Measurements from ENCODE around the gene C9orf72. TPM values are rescaled to one million over a fixed set of nuclear protein-coding genes. Genes with fewer than 3 reads are reported as not detected.
"Not testable (repeated sequence)": the region's sequence is repeated elsewhere in the genome, so short reads cannot be mapped to it uniquely, and the experiment has no call there.

Gene C9orf72
- total RNA-seq: 1 to 10 TPM; 7.0 to 7.3 TPM

GRCh38 chr9:27572918-27573633 is at the start of gene C9orf72:
Gene C9orf72, minus strand, starts transcription at chr9:27573481. Its CDS starts 6,361 bp downstream, at chr9:27567120.
- peaks cover 25% of the 10 kb centered on the region for H3K4me1 Mint-ChIP-seq (ENCODE audit: low read depth)
- intact Hi-C loops (cut with micrococcal nuclease): loop anchor here (10.0 kb wide), 1 partner anchor 58 kb away; no protein-coding TSS in a partner anchor
- peaks cover 2% of the 10 kb centered on the region for H3K9me3 Mint-ChIP-seq
- ChIA-PET CTCF (interaction anchor here (1.4 kb wide), 1 partner anchor 10 kb away, joined by 5 read pairs; no protein-coding TSS in a partner anchor), POLR2A (interaction anchor here (0.6 to 1.7 kb wide), 8 partner anchors 10 to 623 kb away, joined by 3 to 8 read pairs (median 4); partner anchors contain the start of gene MOB3B)
- peaks cover 1% of the 10 kb centered on the region for H3K36me3 Mint-ChIP-seq (ENCODE audit: low read depth)
- peak within 1 kb of the TSS; percentile 88 for H3K4me3 Mint-ChIP-seq
- ATAC-seq: peak; percentile 63
- peak within 1 kb of the TSS; percentile 98 for H3K27ac Mint-ChIP-seq
- TF ChIP-seq CTCF (IDR thresholded peaks at IDR 0.05): no peak
- peak; percentile 84 for DNase-seq
- H3K27me3 Mint-ChIP-seq: no peaks in the 10 kb centered on the region

- Mint-ChIP-seq H3K4me1 (ENCODE audit: low read depth) (no peaks in the 10 kb centered on the region), H3K9me3 (no peaks in the 10 kb centered on the region), H3K36me3 (ENCODE audit: low read depth) (no peaks in the 10 kb centered on the region), H3K27ac (no peak overlapping the region), H3K4me3 (no peak overlapping the region), H3K27me3 (no peaks in the 10 kb centered on the region)
- CTCF ChIA-PET: no interaction called here
- intact Hi-C loops (cut with micrococcal nuclease): no loop called here
- ATAC-seq (no peak), DNase-seq (no peak)
- no peak for TF ChIP-seq CTCF (IDR thresholded peaks at IDR 0.05)
- POLR2A ChIA-PET: no interaction called here
These were observed 49.5 kb upstream of the C9orf72 start for GRCh38 chr9:27622693-27623340.

GRCh38 chr9:27619743-27620142 is 46.5 kb upstream of the C9orf72 start:
- Mint-ChIP-seq H3K9me3 (no peaks in the 10 kb centered on the region), H3K27ac (no peak overlapping the region), H3K36me3 (ENCODE audit: low read depth) (no peaks in the 10 kb centered on the region), H3K4me3 (no peak overlapping the region), H3K4me1 (ENCODE audit: low read depth) (no peaks in the 10 kb centered on the region), H3K27me3 (peaks cover 1% of the 10 kb centered on the region)
- intact Hi-C loops (cut with micrococcal nuclease): no loop called here
- no peak for TF ChIP-seq CTCF (IDR thresholded peaks at IDR 0.05)
- CTCF ChIA-PET: no interaction called here
- POLR2A ChIA-PET: no interaction called here
- no peak for DNase-seq
- no peak for ATAC-seq

GRCh38 chr9:27618066-27618465 is 44.8 kb upstream of the C9orf72 start:
- Mint-ChIP-seq H3K36me3 (ENCODE audit: low read depth) (no peaks in the 10 kb centered on the region), H3K27ac (no peak overlapping the region), H3K27me3 (peaks cover 7% of the 10 kb centered on the region), H3K9me3 (no peaks in the 10 kb centered on the region), H3K4me1 (ENCODE audit: low read depth) (no peaks in the 10 kb centered on the region), H3K4me3 (no peak overlapping the region)
- CTCF ChIA-PET: no interaction called here
- intact Hi-C loops (cut with micrococcal nuclease): no loop called here
- no peak for TF ChIP-seq CTCF (IDR thresholded peaks at IDR 0.05)
- ATAC-seq: no peak
- POLR2A ChIA-PET: no interaction called here
- DNase-seq: no peak

GRCh38 chr9:27614551-27614950 is 41.3 kb upstream of the C9orf72 start:
- Mint-ChIP-seq H3K4me1 (ENCODE audit: low read depth) (no peaks in the 10 kb centered on the region), H3K27me3 (peaks cover 8% of the 10 kb centered on the region), H3K4me3 (no peak overlapping the region), H3K27ac (no peak overlapping the region), H3K36me3 (ENCODE audit: low read depth) (no peaks in the 10 kb centered on the region), H3K9me3 (no peaks in the 10 kb centered on the region)
- ChIA-PET POLR2A (no interaction called here), CTCF (no interaction called here)
- ATAC-seq (no peak), DNase-seq (no peak)
- TF ChIP-seq CTCF (IDR thresholded peaks at IDR 0.05): no peak
- intact Hi-C loops (cut with micrococcal nuclease): no loop called here

GRCh38 chr9:27612036-27612435 is 38.8 kb upstream of the C9orf72 start:
- H3K36me3 Mint-ChIP-seq (ENCODE audit: low read depth); H3K27ac Mint-ChIP-seq; H3K4me3 Mint-ChIP-seq; ATAC-seq; H3K27me3 Mint-ChIP-seq; H3K4me1 Mint-ChIP-seq (ENCODE audit: low read depth); H3K9me3 Mint-ChIP-seq; CTCF ChIA-PET; DNase-seq; intact Hi-C loops (cut with micrococcal nuclease); POLR2A ChIA-PET: not testable (repeated sequence)

All from activated CD8-positive, alpha-beta T cell treated with anti-CD3 and anti-CD28 coated beads for 36 hours (primary cell).